Memory B cell (primary cell): ENCODE measurements around the gene ASS1.

Source experiments
- ATAC-seq: fragments of 150-1000 bp; cut with Tn5 transposase; 2 replicates; pipeline ENCODE4 v1.10.0; 2021; ENCODE audit warnings: low read depth, mild to moderate bottlenecking, moderate library complexity
- DNase-seq, 2 donors: peaks; one replicate each; pipeline ENCODE4 v3.0.0; 2022; ENCODE audit warnings: low spot score in 2 of 2
- H3K27ac Mint-ChIP-seq: one replicate; pipeline ENCODE4 v1.8.0; 2022; ENCODE audit warnings: mild to moderate bottlenecking, moderate library complexity, mixed read lengths
- H3K27me3 Mint-ChIP-seq: one replicate; pipeline ENCODE4 v1.8.0; 2022; ENCODE audit warnings: mixed read lengths
- H3K36me3 Mint-ChIP-seq: one replicate; pipeline ENCODE4 v1.8.0; 2022; ENCODE audit warnings: mild to moderate bottlenecking, mixed read lengths
- H3K4me1 Mint-ChIP-seq: one replicate; pipeline ENCODE4 v1.8.0; 2022; ENCODE audit warnings: mixed read lengths
- H3K4me3 Mint-ChIP-seq: one replicate; pipeline ENCODE4 v1.8.0; 2022; ENCODE audit warnings: mild to moderate bottlenecking, moderate library complexity, mixed read lengths
- H3K9me3 Mint-ChIP-seq: one replicate; pipeline ENCODE4 v1.8.0; 2022; ENCODE audit warnings: mixed read lengths

ASS1 gene

DNA sequence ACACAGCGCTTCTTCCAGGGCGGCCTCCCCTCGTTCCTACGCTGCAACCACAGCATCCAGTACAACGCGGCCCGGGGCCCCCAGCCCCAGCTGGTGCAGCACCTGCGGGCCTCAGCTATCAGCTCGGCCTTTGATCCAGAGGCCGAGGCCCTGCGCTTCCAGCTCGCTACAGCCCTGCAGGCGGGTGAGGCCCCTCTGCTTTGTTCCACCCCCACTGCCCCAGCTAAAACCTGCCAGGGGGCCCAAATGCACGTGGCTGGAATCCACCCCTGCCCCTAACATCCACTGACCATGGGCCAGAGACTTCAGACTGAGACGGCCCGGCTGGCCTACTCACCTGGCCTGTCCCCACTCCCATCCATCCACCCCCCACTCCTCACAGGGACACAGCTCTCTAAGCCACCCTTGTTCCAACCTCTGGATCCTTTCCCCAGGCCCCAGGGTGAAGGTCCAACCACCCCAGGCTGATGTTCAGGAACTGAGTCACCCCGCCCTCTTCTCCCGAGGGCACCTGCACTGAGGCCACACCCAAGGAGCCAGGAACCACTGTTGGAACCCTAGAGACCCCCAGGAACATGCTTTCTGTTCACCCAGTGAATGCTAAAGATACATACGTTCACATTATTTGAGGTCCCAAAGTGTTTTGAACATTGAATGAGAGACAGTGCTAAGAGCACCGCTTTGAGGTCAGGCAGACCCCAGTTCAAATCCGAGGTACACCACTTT, 18.9 kb upstream of the ASS1 start:
- ATAC-seq (no peak), DNase-seq (no peak)
- Mint-ChIP-seq H3K36me3 (no peaks in the 10 kb centered on the region), H3K27ac (no peak overlapping the region), H3K4me3 (no peak overlapping the region), H3K27me3 (peaks cover 20% of the 10 kb centered on the region), H3K9me3 (peaks cover 1% of the 10 kb centered on the region), H3K4me1 (no peaks in the 10 kb centered on the region)

DNA sequence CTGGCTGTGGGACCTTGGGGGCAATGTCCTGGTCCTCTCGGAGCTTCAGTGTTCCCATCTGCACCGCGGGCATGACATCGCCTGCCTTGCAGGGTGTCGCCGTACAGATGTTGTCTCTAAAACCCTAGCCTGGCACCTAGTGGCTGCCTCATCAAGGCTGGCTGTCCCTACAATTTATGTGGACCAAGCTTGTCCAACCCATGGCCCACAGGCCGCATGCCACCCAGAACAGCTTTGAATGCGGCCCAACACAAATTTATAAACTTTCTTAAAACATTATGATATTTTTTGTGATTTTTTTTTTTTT, 18.3 kb upstream of the ASS1 start:
- ATAC-seq: no peak
- Mint-ChIP-seq H3K4me1 (no peaks in the 10 kb centered on the region), H3K9me3 (peaks cover 1% of the 10 kb centered on the region), H3K4me3 (no peak overlapping the region), H3K27me3 (peaks cover 20% of the 10 kb centered on the region), H3K27ac (no peak overlapping the region), H3K36me3 (no peaks in the 10 kb centered on the region)
- no peak for DNase-seq

DNA sequence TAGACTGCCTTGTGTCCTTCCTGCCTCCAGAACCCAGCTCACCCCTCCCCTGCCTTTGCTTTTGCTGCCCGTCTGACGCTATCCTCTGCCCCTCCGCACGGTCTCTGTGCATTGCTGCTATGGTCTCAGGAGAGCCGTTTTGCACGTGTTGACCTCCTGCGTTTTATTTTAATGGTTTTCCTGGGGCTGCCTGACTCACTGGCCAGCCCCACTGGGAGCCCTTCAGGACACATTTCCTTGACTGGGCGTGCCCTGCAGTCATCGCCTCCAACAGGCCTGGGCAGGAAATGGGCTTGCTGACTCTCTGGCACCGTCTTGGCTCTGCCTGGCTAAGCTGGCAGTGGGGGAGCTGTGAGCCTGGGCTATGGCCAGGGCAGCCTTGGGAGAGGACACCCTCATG, 17.9 kb upstream of the ASS1 start:
- no peak overlapping the region for H3K4me3 Mint-ChIP-seq
- H3K4me1 Mint-ChIP-seq: no peaks in the 10 kb centered on the region
- H3K9me3 Mint-ChIP-seq: peaks cover 1% of the 10 kb centered on the region
- no peak overlapping the region for H3K27ac Mint-ChIP-seq
- H3K36me3 Mint-ChIP-seq: no peaks in the 10 kb centered on the region
- H3K27me3 Mint-ChIP-seq: peaks cover 20% of the 10 kb centered on the region
- no peak for ATAC-seq
- DNase-seq: no peak

DNA sequence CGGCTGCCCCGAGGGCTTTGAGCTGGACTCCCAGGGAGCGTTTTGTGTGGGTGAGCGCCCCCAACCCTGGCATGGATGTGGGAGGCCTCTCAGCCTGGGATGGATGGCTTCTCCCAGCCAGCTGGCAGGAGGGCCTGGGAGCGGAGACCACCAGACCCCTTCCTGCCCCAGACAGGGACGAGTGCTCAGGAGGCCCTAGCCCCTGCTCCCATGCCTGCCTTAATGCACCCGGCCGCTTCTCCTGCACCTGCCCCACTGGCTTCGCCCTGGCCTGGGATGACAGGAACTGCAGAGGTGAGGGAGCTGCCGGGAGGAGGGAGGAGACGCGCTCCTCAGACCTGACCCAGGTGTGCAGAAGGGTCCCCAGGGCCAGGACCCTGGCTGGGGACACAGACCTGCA, 17.4 kb upstream of the ASS1 start:
- no peaks in the 10 kb centered on the region for H3K36me3 Mint-ChIP-seq

DNA sequence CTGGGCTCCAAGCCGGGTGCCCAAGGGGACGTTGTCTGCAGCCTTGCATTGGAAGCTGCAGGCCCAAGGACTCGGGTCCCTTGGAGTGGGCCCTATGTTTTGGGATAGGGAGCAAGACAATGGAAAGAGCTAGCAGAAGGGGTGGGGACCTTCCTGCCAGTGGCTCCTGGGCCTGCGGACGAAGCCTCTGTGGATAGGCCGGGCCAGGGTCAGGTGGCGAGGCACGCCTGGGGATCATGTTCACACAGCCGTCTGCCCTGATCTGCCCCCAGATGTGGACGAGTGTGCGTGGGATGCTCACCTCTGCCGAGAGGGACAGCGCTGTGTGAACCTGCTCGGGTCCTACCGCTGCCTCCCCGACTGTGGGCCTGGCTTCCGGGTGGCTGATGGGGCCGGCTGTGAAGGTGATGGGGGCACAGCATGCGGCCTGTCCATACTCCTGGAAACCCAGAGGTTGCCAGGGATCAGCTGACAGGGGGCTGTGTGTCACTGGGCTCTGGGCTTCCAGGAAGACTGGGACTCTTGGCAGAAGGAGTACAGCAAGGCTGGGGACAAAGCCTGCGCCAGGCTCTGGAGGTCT, 16.6 kb upstream of the ASS1 start:
- peaks cover 26% of the 10 kb centered on the region for H3K27me3 Mint-ChIP-seq
- ATAC-seq: no peak

More for the DNA sequence above, 17.4 kb upstream of the ASS1 start:
- H3K4me3 Mint-ChIP-seq: no peak overlapping the region
- ATAC-seq (no peak), DNase-seq (no peak)
- peaks cover 1% of the 10 kb centered on the region for H3K9me3 Mint-ChIP-seq
- no peaks in the 10 kb centered on the region for H3K4me1 Mint-ChIP-seq
- no peak overlapping the region for H3K27ac Mint-ChIP-seq
- H3K27me3 Mint-ChIP-seq: peaks cover 22% of the 10 kb centered on the region

DNA sequence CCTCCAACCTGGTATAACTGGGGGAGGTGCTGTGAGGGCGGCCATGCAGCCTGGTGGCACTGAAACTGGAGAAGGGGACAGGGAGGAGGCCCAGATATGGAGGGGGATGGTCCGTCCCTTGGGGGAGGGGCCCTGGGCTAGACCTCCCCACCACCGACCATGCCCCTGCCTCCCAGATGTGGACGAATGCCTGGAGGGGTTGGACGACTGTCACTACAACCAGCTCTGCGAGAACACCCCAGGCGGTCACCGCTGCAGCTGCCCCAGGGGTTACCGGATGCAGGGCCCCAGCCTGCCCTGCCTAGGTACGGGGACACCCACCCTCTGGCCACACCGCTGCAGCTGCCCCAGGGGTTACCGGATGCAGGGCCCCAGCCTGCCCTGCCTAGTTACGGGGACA, 15.4 kb upstream of the ASS1 start:
- Mint-ChIP-seq H3K9me3 (peaks cover 1% of the 10 kb centered on the region), H3K27ac (no peak overlapping the region), H3K4me3 (no peak overlapping the region), H3K36me3 (no peaks in the 10 kb centered on the region), H3K4me1 (no peaks in the 10 kb centered on the region), H3K27me3 (peaks cover 29% of the 10 kb centered on the region)
- ATAC-seq: no peak
- DNase-seq: no peak

More for the DNA sequence above, 16.6 kb upstream of the ASS1 start:
- no peaks in the 10 kb centered on the region for H3K36me3 Mint-ChIP-seq
- peaks cover 1% of the 10 kb centered on the region for H3K9me3 Mint-ChIP-seq
- DNase-seq: no peak
- no peak overlapping the region for H3K4me3 Mint-ChIP-seq
- no peaks in the 10 kb centered on the region for H3K4me1 Mint-ChIP-seq
- H3K27ac Mint-ChIP-seq: no peak overlapping the region

DNA sequence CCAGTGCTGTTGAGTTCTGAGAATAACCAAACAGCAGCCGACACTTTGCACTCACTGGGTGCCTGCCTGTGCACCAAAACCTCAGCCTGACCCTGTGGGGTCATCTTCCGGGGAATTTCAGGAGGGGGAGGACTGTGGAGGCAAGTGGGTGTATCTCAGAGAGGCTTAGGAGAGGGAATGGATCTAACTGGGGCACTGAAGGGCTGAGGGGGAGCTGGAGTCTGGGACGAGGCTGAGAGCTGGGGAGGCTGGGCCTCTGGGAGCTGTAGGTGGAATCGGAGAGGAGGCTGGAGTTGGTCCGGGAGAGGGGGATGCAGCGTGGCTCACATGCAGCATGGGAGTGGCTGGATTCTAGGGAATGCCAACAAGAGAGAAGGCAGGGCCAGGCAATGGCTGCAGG, 14.9 kb upstream of the ASS1 start:
- H3K36me3 Mint-ChIP-seq: no peaks in the 10 kb centered on the region
- H3K9me3 Mint-ChIP-seq: peaks cover 1% of the 10 kb centered on the region
- no peaks in the 10 kb centered on the region for H3K4me1 Mint-ChIP-seq
- no peak overlapping the region for H3K27ac Mint-ChIP-seq
- no peak overlapping the region for H3K4me3 Mint-ChIP-seq
- ATAC-seq (no peak), DNase-seq (no peak)
- peaks cover 29% of the 10 kb centered on the region for H3K27me3 Mint-ChIP-seq

DNA sequence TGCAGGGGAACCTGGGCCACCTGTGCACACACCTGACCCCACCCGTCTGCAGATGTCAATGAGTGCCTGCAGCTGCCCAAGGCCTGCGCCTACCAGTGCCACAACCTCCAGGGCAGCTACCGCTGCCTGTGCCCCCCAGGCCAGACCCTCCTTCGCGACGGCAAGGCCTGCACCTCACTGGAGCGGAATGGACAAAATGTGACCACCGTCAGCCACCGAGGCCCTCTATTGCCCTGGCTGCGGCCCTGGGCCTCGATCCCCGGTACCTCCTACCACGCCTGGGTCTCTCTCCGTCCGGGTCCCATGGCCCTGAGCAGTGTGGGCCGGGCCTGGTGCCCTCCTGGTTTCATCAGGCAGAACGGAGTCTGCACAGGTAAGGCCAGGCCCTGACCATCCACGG, 14.5 kb upstream of the ASS1 start:
- Mint-ChIP-seq H3K4me3 (no peak overlapping the region), H3K27me3 (peaks cover 30% of the 10 kb centered on the region), H3K9me3 (peaks cover 1% of the 10 kb centered on the region), H3K27ac (no peak overlapping the region), H3K4me1 (no peaks in the 10 kb centered on the region), H3K36me3 (no peaks in the 10 kb centered on the region)
- ATAC-seq: no peak
- no peak for DNase-seq

DNA sequence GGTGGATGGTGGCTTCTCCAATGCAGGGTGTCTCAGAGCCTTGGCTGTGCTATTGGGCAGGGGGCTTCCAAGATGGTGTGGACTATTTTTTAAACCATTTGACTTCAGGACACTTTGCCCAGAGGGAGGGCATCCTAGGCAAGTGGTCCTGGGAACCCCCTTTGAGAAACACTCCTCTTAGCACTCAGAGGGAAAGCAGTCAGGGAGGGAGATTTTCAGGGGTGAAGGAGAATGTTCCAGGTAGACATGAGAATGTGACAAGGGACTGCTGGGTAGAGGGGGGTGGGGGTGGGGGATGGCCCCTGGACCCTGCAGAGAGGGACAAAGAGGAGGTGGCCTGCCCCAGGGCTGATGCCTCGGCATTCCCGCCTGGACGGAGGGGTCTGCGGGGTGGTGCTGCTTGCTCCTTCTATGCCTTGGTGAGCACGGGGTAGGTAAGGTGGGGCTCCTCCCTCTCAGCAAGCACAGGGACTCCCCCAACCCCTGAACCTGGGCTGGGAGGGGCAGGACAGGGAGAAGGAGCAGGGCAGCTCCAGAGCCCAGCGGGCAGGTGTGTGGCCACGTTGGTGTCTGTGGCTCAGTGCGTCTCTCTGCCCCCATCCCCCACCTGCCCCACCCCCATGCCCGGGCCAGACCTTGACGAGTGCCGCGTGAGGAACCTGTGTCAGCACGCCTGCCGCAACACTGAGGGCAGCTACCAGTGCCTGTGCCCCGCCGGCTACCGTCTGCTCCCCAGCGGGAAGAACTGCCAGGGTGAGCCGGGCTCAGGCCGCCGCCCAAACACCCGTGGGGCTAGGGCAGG, 13.8 kb upstream of the ASS1 start:
- Mint-ChIP-seq H3K4me1 (no peaks in the 10 kb centered on the region), H3K27ac (no peak overlapping the region), H3K9me3 (peaks cover 1% of the 10 kb centered on the region), H3K27me3 (peaks cover 28% of the 10 kb centered on the region), H3K4me3 (no peak overlapping the region), H3K36me3 (no peaks in the 10 kb centered on the region)
- no peak for ATAC-seq
- DNase-seq: no peak

DNA sequence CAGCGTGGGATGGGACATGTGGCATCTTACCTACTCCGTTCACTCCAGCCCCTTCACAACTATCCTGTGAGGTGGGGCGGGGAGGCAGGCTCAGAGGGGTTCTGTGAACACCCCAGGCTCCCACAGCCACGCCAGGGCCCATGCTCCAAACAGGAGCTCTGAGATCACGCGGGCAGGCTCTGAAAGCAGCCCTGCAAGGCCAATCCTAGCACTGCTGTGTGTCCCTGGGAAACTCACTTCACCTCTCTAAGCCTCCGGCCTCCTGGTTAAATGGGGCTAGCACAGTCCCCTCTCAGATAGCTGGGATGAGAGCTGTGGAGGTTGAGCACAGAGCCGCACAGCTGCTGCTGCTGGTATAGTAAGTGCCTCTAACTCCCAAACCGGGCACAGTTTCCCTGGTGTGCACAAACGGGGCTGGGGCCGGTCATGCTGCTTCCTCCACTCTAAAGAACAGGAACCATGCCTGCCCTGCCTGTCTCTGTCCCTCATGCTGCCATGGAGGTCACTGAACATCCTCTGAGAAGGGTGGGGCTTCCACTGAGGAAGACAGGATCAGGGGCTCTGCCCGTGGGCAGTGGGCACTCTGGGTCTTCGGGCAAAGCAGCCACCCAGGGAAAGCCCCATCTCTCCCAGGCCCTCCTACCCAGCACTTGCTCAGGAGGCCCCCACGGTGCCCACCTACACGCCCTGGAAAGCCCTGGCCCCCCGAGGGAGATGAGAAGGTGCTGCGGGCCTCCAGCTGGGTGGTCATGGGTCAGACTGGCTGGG, 13.0 kb upstream of the ASS1 start:
- no peak for DNase-seq
- no peak overlapping the region for H3K27ac Mint-ChIP-seq
- H3K27me3 Mint-ChIP-seq: peaks cover 28% of the 10 kb centered on the region
- H3K9me3 Mint-ChIP-seq: peaks cover 1% of the 10 kb centered on the region
- H3K4me3 Mint-ChIP-seq: no peak overlapping the region
- H3K4me1 Mint-ChIP-seq: no peaks in the 10 kb centered on the region
- no peak for ATAC-seq
- no peaks in the 10 kb centered on the region for H3K36me3 Mint-ChIP-seq

DNA sequence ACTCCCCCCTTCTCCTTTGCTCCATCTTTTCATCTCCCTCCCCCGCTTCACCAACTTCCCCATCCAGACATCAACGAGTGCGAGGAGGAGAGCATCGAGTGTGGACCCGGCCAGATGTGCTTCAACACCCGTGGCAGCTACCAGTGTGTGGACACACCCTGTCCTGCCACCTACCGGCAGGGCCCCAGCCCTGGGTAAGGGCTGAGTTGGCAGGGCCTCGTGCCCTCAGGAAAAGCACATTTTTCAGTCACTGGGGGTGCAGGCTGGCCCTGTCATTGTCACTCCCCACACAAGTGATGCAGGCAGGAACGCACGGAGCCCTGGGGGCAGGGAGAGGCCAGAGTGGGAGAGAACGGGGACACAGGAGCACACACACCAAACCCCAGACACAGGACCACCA, 12.4 kb upstream of the ASS1 start:
- Mint-ChIP-seq H3K27ac (no peak overlapping the region), H3K4me3 (peak overlapping the region; percentile 34), H3K9me3 (peaks cover 1% of the 10 kb centered on the region), H3K4me1 (no peaks in the 10 kb centered on the region), H3K27me3 (peaks cover 25% of the 10 kb centered on the region), H3K36me3 (no peaks in the 10 kb centered on the region)
- ATAC-seq (no peak), DNase-seq (no peak)

DNA sequence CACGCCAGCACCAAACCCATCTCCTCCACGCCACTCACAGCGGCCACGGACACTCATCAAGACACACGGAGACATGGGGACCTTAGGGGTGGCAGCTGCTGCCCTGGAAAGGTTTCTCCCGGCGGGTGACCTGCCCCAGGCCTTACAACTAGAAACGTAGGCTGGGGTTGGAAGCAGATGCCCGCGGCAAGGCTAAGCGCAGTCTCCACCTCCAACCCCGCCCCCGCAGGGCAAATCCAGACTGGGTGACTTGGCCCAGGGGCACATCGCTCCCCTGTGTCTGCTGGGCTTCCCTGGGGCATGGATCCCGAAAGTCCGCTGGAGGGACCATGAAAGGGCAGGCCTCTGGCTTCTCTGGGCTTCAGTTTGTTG, 12.0 kb upstream of the ASS1 start:
- Mint-ChIP-seq H3K27ac (no peak overlapping the region), H3K27me3 (peaks cover 25% of the 10 kb centered on the region), H3K4me1 (no peaks in the 10 kb centered on the region), H3K9me3 (peaks cover 1% of the 10 kb centered on the region), H3K36me3 (no peaks in the 10 kb centered on the region), H3K4me3 (peak overlapping the region; percentile 11)
- no peak for ATAC-seq
- DNase-seq: no peak

DNA sequence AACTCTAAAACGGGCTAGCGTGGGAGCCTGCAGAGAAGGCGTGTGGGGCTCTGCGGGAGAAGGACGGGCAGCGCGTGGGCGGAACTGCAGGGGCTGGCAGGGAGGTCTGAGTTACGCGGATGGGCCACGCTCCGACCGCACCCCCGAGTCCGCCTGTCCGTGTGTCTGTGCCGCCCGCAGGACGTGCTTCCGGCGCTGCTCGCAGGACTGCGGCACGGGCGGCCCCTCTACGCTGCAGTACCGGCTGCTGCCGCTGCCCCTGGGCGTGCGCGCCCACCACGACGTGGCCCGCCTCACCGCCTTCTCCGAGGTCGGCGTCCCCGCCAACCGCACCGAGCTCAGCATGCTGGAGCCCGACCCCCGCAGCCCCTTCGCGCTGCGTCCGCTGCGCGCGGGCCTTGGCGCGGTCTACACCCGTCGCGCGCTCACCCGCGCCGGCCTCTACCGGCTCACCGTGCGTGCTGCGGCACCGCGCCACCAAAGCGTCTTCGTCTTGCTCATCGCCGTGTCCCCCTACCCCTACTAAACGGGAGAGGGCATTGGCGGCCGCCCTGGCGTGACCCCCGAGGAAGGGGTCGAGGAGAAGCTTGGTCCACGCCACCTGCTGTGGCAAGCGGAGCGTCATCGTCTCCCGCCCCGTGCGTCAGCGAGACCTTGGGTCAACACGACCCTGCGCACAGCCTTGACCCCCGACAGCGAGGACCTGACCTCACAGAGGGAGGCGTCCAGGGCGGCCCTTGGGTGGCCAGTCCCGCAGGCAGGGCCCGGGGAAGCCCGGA, 11.4 kb upstream of the ASS1 start:
- peak overlapping the region; percentile 11 for H3K4me3 Mint-ChIP-seq

DNA sequence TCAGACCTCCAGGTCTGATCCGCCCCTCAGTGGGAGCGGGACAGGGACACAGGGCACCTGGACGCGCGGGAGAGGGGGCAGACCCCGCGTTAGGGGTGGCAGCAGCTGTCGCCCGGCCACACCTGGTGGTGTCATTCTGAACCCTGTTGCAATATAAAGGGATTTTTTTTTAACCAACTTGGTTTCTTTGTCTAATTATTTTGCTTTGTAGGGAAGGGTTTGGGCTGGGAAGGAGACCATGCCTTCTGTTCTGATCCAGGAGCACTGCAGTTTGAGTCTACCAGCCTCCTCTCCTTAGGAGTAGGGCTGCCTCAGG, 10.9 kb upstream of the ASS1 start:
- Mint-ChIP-seq H3K9me3 (peaks cover 1% of the 10 kb centered on the region), H3K4me3 (no peak overlapping the region), H3K27ac (no peak overlapping the region), H3K36me3 (no peaks in the 10 kb centered on the region), H3K27me3 (peaks cover 27% of the 10 kb centered on the region), H3K4me1 (no peaks in the 10 kb centered on the region)
- DNase-seq (no peak), ATAC-seq (no peak)

More for the DNA sequence above, 11.4 kb upstream of the ASS1 start:
- no peak for DNase-seq
- peaks cover 25% of the 10 kb centered on the region for H3K27me3 Mint-ChIP-seq
- H3K36me3 Mint-ChIP-seq: no peaks in the 10 kb centered on the region
- peak; percentile 67 for ATAC-seq
- no peak overlapping the region for H3K27ac Mint-ChIP-seq
- H3K9me3 Mint-ChIP-seq: peaks cover 1% of the 10 kb centered on the region
- no peaks in the 10 kb centered on the region for H3K4me1 Mint-ChIP-seq
